AG04449 (cell line): ENCODE data around the gene MAGI1.

Experiments used
- CTCF ChIA-PET: fragments of 350-600 bp; formaldehyde crosslinking; extraction: SDS; loops from one replicate; lab custom pipeline; 2021; ENCODE audit warnings: antibody characterized with exemption; lab: Yijun Ruan, JAX
- POLR2A ChIA-PET: fragments of 400-600, 350-600 bp; formaldehyde crosslinking; extraction: SDS; loops from one replicate; lab custom pipeline; 2020; ENCODE audit warnings: antibody characterized with exemption, inconsistent platforms; lab: Yijun Ruan, JAX
- DNase-seq: peaks from one replicate; pipeline ENCODE4 v3.0.0-alpha.2; 2010; ENCODE audit warnings: low read depth, low spot score
- H3K4me3 ChIP-seq: 2 replicates; pipeline ENCODE4 v1.5.1; 2011; ENCODE audit warnings: low read depth, mild to moderate bottlenecking, control low read depth, low read length
- TF ChIP-seq, protein P1 (sequence below): IDR thresholded peaks from one replicate; pipeline ENCODE4 v1.5.1; 2011; ENCODE audit warnings: mild to moderate bottlenecking, moderate library complexity, low read length, control low read depth, inconsistent platforms; ENCODE audit not compliant: insufficient read depth; ENCODE audit errors: missing control alignments

Gene MAGI1

GRCh38 chr3:65936908-65937638 is 101.6 kb downstream of the MAGI1 start:
- ChIA-PET POLR2A (no interaction called here), CTCF (no interaction called here)
- H3K4me3 ChIP-seq: no peak overlapping the region
- no peak for DNase-seq
- TF ChIP-seq, protein P1, sequence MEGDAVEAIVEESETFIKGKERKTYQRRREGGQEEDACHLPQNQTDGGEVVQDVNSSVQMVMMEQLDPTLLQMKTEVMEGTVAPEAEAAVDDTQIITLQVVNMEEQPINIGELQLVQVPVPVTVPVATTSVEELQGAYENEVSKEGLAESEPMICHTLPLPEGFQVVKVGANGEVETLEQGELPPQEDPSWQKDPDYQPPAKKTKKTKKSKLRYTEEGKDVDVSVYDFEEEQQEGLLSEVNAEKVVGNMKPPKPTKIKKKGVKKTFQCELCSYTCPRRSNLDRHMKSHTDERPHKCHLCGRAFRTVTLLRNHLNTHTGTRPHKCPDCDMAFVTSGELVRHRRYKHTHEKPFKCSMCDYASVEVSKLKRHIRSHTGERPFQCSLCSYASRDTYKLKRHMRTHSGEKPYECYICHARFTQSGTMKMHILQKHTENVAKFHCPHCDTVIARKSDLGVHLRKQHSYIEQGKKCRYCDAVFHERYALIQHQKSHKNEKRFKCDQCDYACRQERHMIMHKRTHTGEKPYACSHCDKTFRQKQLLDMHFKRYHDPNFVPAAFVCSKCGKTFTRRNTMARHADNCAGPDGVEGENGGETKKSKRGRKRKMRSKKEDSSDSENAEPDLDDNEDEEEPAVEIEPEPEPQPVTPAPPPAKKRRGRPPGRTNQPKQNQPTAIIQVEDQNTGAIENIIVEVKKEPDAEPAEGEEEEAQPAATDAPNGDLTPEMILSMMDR: no peak

- DNase-seq: no peak
- TF ChIP-seq, protein P1: no peak
- no peak overlapping the region for H3K4me3 ChIP-seq
- ChIA-PET CTCF (no interaction called here), POLR2A (no interaction called here)
Measured at GRCh38 chr3:65935724-65936123, 103.0 kb downstream of the MAGI1 start.

DNA sequence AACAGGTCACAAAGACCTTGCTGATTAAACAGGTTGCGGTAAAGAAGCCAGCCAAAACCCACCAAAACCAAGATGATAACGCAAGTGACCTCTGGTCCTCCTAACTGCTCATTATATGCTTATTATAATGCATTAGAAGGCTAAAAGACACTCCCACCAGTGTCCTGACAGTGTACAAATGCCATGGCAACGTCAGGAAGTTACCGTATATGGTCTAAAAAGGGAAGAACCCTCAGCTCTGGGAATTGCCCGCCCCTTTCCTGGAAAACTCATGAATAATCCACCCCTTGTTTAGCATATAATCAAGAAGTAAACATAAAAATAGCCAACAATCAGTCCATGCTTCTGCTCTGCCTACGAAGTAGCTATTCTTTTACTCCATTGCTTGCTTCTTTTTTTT is 108.1 kb downstream of the MAGI1 start:
- TF ChIP-seq, protein P1: no peak
- ChIA-PET CTCF (no interaction called here), POLR2A (interaction anchor here (0.6 kb wide), 1 partner anchor 147 kb away, joined by 4 read pairs; no protein-coding TSS in a partner anchor)
- H3K4me3 ChIP-seq: no peak overlapping the region
- no peak for DNase-seq

- TF ChIP-seq, protein P1: no peak
- no peak overlapping the region for H3K4me3 ChIP-seq
- ChIA-PET POLR2A (no interaction called here), CTCF (interaction anchor here (1.2 kb wide), 1 partner anchor 8 kb away, joined by 3 read pairs; no protein-coding TSS in a partner anchor)
- DNase-seq: no peak
Measured at GRCh38 chr3:65928110-65928509, 110.6 kb downstream of the MAGI1 start.

DNA sequence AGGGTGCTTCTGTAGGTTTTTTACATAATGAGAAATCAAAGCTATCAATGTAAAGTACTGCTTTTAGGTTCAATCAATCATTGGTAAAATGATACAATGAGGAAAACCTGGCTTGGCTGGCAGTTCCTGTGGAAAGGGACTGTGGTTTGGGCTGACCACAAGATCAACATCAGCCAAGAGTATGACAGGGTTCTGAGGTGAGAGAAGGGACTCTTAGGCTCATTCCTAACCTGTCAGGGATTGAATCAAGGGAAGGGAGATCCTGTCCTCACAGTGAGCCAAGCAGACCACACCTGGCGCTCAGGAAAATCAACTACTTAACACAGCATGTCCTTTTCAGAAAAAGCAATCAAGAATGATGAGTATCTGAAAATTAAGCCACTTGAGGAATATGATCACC is 111.1 kb downstream of the MAGI1 start:
- CTCF ChIA-PET: no interaction called here
- no peak overlapping the region for H3K4me3 ChIP-seq
- no peak for DNase-seq
- POLR2A ChIA-PET: no interaction called here
- TF ChIP-seq, protein P1: no peak

GRCh38 chr3:65925254-65925954 is 113.3 kb downstream of the MAGI1 start:
- no peak overlapping the region for H3K4me3 ChIP-seq
- TF ChIP-seq, protein P1: no peak
- POLR2A ChIA-PET: no interaction called here
- DNase-seq: no peak
- CTCF ChIA-PET: interaction anchor here (0.9 to 2.5 kb wide), 2 partner anchors 11 to 173 kb away, joined by 3 to 9 read pairs; no protein-coding TSS in a partner anchor
